HepG2 (cell line): ENCODE data around the gene ENDOG. TPM values are rescaled to one million over a fixed set of nuclear protein-coding genes. Genes with fewer than 3 reads are reported as not detected.

Source experiments
- CREM ChIP-seq, 2 experiments: sonication (generic) in 1 of 2; formaldehyde crosslinking in 1 of 2; IDR thresholded peaks; 2 replicates each; pipeline versions ENCODE4 v1.4.0 to v1.6.1; 2016 to 2020; ENCODE audit warnings: antibody characterized with exemption in 1 of 2, mild to moderate bottlenecking in 1 of 2, missing genetic modification reagents in 1 of 2
- ELF3 ChIP-seq: IDR thresholded peaks from 2 replicates; pipeline ENCODE4 v1.6.1; 2016; ENCODE audit warnings: missing genetic modification reagents, missing compliant biosample characterization
- GZF1 ChIP-seq: sonication (generic); formaldehyde crosslinking; IDR thresholded peaks from 2 replicates; pipeline ENCODE4 v1.5.1; 2020; ENCODE audit warnings: mild to moderate bottlenecking, missing genetic modification reagents
- HDAC2 ChIP-seq: sonication (generic); formaldehyde crosslinking; IDR thresholded peaks from 2 replicates; pipeline ENCODE4 v1.4.0; 2020; ENCODE audit warnings: missing genetic modification reagents
- HMG20A ChIP-seq: IDR thresholded peaks from 2 replicates; pipeline ENCODE4 v1.6.1; 2016; ENCODE audit warnings: borderline replicate concordance
- KLF11 ChIP-seq: IDR thresholded peaks from 2 replicates; pipeline ENCODE4 v1.6.1; 2016; ENCODE audit warnings: missing compliant biosample characterization
- PPARG ChIP-seq: conservative IDR thresholded peaks from 2 replicates; pipeline ENCODE4 v1.6.1; 2016; ENCODE audit warnings: missing biosample characterization, missing genetic modification reagents
- THAP11 ChIP-seq: IDR thresholded peaks from 2 replicates; pipeline ENCODE4 v1.6.1; 2016; ENCODE audit warnings: missing biosample characterization, missing genetic modification reagents
- U2AF2 ChIP-seq: fragments of 200-400 bp; formaldehyde crosslinking; IDR thresholded peaks from 2 replicates; pipeline ENCODE4 v1.6.1; 2017; ENCODE audit warnings: low read depth, mild to moderate bottlenecking, low read length
- ZC3H4 ChIP-seq: sonication (generic); formaldehyde crosslinking; IDR thresholded peaks from 2 replicates; pipeline ENCODE4 v1.4.0; 2020; ENCODE audit warnings: missing genetic modification reagents, borderline replicate concordance
- ZFX ChIP-seq: sonication (generic); formaldehyde crosslinking; IDR thresholded peaks from 2 replicates; pipeline ENCODE4 v1.4.0; 2020; ENCODE audit warnings: mild to moderate bottlenecking, low read depth, missing genetic modification reagents, moderate library complexity
- ZMYM2 ChIP-seq: sonication (generic); formaldehyde crosslinking; IDR thresholded peaks from 2 replicates; pipeline ENCODE4 v1.8.0; 2022; ENCODE audit warnings: mild to moderate bottlenecking, missing genetic modification reagents
- ZNF451 ChIP-seq: sonication (generic); formaldehyde crosslinking; IDR thresholded peaks from 2 replicates; pipeline ENCODE4 v1.5.0; 2020; ENCODE audit warnings: mild to moderate bottlenecking, missing genetic modification reagents
- ZNF552 ChIP-seq: sonication (generic); formaldehyde crosslinking; IDR thresholded peaks from 2 replicates; pipeline ENCODE4 v1.9.0; 2022; ENCODE audit warnings: missing genetic modification reagents, mild to moderate bottlenecking, borderline replicate concordance
- polyA plus RNA-seq, 8 experiments: library from polyadenylated mRNA; depleted of rRNA in 3 of 8; stranded (reverse) in 7 of 8; unstranded in 1 of 8; fragments of >200 nt; fragmentation: Illumina TruSeq in 4 of 8; extraction: Trizol in 4 of 8; gene quantifications; 2 replicates each; pipeline versions ENCODE4 v1.2.1 to v1.2.3, GENCODE V29; 2011 to 2016; ENCODE audit warnings: low read depth in 4 of 8, missing spikeins in 1 of 8, mixed read lengths in 1 of 8; ENCODE audit not compliant: insufficient read depth in 1 of 8
- total RNA-seq, 5 experiments: library from RNA; depleted of rRNA; stranded (reverse); fragments of >200 nt; fragmentation: Illumina TruSeq; extraction: Trizol; gene quantifications; 2 replicates each; pipeline ENCODE4 v1.2.3, GENCODE V29; 2016; ENCODE audit warnings: low read depth in 1 of 5
- TF ChIP-seq, protein P1 (sequence below): sonication (generic); formaldehyde crosslinking; IDR thresholded peaks from 2 replicates; pipeline ENCODE4 v1.4.0; 2020; ENCODE audit warnings: missing genetic modification reagents
- TF ChIP-seq, protein P2 (sequence below): IDR thresholded peaks from 2 replicates; pipeline ENCODE4 v1.6.1; 2016; ENCODE audit warnings: low read depth, missing genetic modification reagents, missing compliant biosample characterization
- TF ChIP-seq, protein P3 (sequence below): sonication (generic); formaldehyde crosslinking; IDR thresholded peaks from 2 replicates; pipeline ENCODE4 v1.4.0; 2020; ENCODE audit warnings: missing genetic modification reagents
- TF ChIP-seq, protein P4 (sequence below): sonication (generic); formaldehyde crosslinking; IDR thresholded peaks from 2 replicates; pipeline ENCODE4 v1.9.0; 2021; ENCODE audit warnings: missing genetic modification reagents, borderline replicate concordance
- TF ChIP-seq, protein P5 (sequence below): sonication (generic); formaldehyde crosslinking; IDR thresholded peaks from 2 replicates; pipeline ENCODE4 v1.9.0; 2021; ENCODE audit warnings: missing genetic modification reagents, borderline replicate concordance

The ENDOG gene
- total and polyA plus RNA-seq, 2 of the 13 experiments (the other 11 are each of a cell fraction or from before 2014, with no cell fraction given) = 26.3 to 28.8 TPM

DNA sequence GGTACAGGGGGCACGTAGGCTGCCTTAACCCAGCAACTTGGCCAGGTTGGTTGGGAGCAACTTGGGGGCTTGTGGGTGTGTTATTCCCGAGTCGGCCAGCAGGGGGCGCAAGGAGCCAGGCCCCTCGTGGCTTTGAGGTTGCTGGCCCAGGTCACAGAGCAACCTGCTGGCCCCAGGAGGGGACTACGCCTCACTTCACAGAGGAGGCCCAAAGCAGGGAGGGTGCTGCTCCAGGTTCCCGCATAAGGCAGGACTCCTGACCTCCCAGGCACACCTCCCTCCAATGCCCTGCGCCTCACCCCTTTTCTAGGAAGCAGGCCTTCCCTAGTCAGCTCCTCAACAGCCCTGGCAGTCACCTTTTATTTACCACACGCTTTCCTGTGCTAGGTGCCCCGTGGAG is 45.3 kb downstream of the ENDOG start (continued):
- TF ChIP-seq, protein P1, sequence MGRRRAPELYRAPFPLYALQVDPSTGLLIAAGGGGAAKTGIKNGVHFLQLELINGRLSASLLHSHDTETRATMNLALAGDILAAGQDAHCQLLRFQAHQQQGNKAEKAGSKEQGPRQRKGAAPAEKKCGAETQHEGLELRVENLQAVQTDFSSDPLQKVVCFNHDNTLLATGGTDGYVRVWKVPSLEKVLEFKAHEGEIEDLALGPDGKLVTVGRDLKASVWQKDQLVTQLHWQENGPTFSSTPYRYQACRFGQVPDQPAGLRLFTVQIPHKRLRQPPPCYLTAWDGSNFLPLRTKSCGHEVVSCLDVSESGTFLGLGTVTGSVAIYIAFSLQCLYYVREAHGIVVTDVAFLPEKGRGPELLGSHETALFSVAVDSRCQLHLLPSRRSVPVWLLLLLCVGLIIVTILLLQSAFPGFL (CRISPR knock-in tag) = no peak
- TF ChIP-seq ZFX (CRISPR knock-in tag) (peak; percentile 70), HMG20A (CRISPR knock-in tag) (no peak), PPARG (CRISPR knock-in tag) (no peak), ZC3H4 (CRISPR knock-in tag) (no peak), ZNF552 (CRISPR knock-in tag) (peak; percentile 93), THAP11 (CRISPR knock-in tag) (no peak), ELF3 (CRISPR knock-in tag) (peak; percentile 33; the same call in 1 of the 2 replicates), KLF11 (CRISPR knock-in tag) (no peak), CREM (IDR thresholded peaks at IDR 0.05) (no peak), CREM (CRISPR knock-in tag; IDR thresholded peaks at IDR 0.05) (no peak), GZF1 (CRISPR knock-in tag) (no peak), HDAC2 (no peak; the same call in 1 of the 2 replicates), U2AF2 (no peak), ZNF451 (CRISPR knock-in tag) (no peak), ZMYM2 (CRISPR knock-in tag) (no peak)
- TF ChIP-seq, protein P2, sequence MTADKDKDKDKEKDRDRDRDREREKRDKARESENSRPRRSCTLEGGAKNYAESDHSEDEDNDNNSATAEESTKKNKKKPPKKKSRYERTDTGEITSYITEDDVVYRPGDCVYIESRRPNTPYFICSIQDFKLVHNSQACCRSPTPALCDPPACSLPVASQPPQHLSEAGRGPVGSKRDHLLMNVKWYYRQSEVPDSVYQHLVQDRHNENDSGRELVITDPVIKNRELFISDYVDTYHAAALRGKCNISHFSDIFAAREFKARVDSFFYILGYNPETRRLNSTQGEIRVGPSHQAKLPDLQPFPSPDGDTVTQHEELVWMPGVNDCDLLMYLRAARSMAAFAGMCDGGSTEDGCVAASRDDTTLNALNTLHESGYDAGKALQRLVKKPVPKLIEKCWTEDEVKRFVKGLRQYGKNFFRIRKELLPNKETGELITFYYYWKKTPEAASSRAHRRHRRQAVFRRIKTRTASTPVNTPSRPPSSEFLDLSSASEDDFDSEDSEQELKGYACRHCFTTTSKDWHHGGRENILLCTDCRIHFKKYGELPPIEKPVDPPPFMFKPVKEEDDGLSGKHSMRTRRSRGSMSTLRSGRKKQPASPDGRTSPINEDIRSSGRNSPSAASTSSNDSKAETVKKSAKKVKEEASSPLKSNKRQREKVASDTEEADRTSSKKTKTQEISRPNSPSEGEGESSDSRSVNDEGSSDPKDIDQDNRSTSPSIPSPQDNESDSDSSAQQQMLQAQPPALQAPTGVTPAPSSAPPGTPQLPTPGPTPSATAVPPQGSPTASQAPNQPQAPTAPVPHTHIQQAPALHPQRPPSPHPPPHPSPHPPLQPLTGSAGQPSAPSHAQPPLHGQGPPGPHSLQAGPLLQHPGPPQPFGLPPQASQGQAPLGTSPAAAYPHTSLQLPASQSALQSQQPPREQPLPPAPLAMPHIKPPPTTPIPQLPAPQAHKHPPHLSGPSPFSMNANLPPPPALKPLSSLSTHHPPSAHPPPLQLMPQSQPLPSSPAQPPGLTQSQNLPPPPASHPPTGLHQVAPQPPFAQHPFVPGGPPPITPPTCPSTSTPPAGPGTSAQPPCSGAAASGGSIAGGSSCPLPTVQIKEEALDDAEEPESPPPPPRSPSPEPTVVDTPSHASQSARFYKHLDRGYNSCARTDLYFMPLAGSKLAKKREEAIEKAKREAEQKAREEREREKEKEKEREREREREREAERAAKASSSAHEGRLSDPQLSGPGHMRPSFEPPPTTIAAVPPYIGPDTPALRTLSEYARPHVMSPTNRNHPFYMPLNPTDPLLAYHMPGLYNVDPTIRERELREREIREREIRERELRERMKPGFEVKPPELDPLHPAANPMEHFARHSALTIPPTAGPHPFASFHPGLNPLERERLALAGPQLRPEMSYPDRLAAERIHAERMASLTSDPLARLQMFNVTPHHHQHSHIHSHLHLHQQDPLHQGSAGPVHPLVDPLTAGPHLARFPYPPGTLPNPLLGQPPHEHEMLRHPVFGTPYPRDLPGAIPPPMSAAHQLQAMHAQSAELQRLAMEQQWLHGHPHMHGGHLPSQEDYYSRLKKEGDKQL = no peak
- TF ChIP-seq, protein P3, sequence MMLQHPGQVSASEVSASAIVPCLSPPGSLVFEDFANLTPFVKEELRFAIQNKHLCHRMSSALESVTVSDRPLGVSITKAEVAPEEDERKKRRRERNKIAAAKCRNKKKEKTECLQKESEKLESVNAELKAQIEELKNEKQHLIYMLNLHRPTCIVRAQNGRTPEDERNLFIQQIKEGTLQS (CRISPR knock-in tag) = no peak
- TF ChIP-seq, protein P4, sequence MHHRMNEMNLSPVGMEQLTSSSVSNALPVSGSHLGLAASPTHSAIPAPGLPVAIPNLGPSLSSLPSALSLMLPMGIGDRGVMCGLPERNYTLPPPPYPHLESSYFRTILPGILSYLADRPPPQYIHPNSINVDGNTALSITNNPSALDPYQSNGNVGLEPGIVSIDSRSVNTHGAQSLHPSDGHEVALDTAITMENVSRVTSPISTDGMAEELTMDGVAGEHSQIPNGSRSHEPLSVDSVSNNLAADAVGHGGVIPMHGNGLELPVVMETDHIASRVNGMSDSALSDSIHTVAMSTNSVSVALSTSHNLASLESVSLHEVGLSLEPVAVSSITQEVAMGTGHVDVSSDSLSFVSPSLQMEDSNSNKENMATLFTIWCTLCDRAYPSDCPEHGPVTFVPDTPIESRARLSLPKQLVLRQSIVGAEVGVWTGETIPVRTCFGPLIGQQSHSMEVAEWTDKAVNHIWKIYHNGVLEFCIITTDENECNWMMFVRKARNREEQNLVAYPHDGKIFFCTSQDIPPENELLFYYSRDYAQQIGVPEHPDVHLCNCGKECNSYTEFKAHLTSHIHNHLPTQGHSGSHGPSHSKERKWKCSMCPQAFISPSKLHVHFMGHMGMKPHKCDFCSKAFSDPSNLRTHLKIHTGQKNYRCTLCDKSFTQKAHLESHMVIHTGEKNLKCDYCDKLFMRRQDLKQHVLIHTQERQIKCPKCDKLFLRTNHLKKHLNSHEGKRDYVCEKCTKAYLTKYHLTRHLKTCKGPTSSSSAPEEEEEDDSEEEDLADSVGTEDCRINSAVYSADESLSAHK (CRISPR knock-in tag) = no peak
- TF ChIP-seq, protein P5, sequence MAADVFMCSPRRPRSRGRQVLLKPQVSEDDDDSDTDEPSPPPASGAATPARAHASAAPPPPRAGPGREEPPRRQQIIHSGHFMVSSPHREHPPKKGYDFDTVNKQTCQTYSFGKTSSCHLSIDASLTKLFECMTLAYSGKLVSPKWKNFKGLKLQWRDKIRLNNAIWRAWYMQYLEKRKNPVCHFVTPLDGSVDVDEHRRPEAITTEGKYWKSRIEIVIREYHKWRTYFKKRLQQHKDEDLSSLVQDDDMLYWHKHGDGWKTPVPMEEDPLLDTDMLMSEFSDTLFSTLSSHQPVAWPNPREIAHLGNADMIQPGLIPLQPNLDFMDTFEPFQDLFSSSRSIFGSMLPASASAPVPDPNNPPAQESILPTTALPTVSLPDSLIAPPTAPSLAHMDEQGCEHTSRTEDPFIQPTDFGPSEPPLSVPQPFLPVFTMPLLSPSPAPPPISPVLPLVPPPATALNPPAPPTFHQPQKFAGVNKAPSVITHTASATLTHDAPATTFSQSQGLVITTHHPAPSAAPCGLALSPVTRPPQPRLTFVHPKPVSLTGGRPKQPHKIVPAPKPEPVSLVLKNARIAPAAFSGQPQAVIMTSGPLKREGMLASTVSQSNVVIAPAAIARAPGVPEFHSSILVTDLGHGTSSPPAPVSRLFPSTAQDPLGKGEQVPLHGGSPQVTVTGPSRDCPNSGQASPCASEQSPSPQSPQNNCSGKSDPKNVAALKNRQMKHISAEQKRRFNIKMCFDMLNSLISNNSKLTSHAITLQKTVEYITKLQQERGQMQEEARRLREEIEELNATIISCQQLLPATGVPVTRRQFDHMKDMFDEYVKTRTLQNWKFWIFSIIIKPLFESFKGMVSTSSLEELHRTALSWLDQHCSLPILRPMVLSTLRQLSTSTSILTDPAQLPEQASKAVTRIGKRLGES = no peak
